ENCODE results near the gene SLC30A9.

SLC30A9 gene

DNA sequence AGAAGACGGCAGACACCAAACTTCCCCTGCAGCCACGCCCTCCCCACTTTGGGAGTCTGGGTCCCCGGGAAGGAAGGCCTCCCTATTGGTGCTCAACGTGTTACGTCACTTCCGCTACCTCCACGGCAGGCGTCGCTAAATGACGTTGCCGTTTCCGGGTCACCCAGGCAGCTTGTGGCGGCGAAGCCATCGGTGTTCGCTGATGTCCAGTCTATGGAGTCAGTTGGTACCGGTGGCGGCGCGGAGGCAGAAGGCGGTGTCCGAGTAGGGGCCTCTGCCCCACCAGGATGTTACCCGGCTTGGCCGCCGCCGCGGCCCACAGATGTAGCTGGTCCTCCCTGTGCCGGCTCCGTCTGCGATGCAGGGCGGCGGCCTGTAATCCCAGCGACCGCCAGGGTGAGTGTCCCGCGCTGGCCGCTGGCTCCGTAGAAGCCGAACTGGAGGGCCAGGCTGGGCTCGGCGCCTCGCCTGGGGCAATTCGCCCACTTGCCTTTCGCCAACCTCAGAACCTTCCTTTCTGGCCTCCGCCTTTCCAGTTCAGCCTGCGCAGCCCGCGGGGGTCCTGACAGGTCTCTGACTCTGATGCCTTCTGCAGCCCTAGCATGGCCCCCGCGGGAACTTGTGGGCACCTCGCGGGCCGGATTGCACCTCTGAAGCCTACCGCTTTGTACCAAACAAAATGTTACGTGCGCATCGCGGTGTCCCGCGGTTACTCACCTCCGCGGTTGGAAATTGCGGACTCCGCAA lies at the start of gene SLC30A9:
Gene SLC30A9, plus strand, starts transcription at position 166 of the 747 bp plus-strand sequence. Its CDS starts 122 bp downstream, at position 288.
- DNase-seq = peak; percentile 98

DNA sequence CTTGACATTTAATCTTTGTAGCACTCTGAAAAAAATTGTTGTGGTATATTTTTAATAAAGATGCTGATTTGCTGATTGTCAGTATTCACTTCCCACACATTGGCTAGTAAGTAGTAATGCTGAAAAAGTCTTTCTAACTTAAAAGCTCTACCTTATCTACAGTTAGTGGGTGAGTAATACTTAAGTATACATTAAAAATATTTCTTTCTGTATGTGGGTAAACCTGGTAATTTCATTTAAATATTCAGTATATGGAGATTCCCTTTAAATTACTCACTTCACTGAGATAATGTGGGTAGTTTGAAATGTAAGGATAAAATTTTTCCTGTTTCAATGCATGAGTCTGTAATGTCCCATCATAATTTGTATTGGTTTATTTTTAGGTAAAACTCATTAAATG lies 49.5 kb upstream of the SLC30A9 start:
- DNase-seq = no peak

DNA sequence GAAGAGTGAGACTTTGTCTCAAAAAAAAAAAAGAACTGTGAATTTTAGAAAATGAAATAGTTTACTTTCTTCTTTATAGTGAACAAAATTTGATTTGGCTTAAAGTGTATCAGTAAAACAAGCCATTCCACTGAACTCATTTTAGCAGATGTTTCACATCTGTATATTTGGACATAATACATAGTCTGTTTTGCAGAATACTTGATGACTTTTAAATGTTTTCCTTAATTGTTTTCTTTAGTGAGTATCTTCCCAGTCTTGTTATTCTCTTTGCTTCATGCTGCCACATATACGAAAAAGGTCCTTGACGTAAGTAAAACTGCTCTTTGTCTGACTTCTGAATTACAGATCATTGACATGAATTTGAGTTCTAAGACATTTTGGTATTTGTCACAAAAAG lies 46.8 kb upstream of the SLC30A9 start:
- DNase-seq = no peak

DNA sequence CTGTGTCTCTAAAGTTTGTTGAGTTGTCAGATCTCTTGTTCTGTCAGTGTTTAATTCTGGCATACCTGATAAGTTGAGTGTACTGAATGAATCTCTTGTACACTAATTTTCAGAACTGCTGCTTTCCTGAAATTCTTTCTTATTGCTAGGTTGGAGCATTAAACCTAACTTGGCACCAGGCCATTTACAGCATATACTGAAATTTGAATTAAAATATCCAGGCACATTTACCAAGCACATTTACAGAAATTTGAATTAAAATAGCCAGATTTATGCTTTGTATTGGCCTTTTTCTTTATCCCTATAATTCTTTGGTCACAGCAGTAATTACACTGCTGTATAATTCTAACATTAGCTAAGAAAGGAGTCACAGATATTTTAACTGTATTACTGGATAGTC lies 46.2 kb upstream of the SLC30A9 start:
- DNase-seq = no peak

DNA sequence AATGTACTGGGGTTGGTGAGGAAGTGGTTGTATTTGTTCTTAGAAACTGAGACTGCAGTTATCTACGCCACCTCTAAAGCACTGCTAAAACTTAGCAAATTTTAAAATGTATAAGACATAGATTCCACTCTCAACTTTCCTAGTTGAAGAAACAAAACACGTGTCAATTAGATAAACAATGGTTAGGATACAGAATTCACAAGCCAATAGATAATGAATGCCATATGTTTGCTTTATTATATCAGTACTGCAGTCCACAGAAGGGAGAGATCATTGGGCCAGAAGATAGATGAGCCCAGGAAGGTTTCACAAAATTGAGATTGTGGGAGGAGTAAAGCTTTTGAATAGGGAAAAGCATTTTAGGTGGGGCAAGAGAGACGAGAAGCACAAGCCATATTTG lies 40.8 kb upstream of the SLC30A9 start:
- no peak for DNase-seq

DNA sequence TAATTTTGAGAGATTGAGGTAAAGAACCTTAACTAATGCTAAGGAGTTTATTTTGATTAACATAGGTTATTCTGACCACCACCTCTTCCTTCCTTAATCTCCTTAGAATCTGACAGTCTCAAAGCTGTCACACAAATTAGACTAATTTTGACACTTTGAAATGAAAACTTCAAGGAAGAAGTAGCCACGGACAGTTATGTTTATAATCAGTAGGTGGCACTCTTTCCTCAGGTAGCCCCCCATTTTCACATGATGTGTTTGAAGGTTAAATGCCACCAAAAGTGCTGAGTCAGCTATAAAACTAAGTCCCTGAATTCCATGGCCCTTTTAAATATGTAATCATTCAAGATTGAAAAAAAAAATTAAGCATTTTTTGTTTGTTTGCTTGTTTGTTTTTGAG lies 32.7 kb upstream of the SLC30A9 start:
- DNase-seq = peak; percentile 68

DNA sequence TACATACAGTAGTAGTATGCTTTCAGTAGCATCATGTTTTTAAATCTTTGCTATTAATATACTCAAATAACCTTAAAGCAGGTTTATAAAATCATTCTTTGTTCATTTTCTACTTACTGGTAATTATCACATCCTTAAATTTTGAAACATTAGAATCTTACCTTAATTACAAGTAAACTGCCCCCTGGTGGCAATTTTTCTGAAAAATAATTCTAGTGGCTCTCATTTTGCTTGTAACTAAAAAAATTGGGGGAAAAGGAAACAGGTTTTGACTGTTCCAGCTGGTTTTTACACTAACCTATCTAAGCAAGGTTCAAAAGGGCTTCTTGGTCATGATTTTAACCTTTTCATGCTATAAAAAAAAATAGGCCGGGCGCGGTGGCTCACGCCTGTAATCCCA lies 27.2 kb upstream of the SLC30A9 start:
- peak; percentile 64 for DNase-seq

DNA sequence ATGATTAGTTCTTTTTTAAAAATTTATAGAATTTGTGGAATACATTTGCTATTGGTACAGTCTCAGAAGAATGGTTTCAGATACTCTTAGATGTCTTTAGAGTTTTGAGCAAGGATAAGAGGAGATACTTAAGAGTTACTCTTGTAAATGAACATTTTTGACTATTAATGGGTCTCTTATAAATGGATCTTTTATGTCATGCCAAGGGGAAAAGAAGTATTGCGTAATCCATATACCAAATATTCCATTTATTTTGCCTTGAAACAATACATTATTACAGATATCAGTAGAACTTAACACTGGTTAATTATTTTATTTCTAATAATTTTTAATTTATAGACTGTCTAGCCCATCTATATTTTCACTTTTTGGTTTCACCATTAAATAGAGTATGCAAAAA lies 25.9 kb upstream of the SLC30A9 start:
- DNase-seq = no peak

DNA sequence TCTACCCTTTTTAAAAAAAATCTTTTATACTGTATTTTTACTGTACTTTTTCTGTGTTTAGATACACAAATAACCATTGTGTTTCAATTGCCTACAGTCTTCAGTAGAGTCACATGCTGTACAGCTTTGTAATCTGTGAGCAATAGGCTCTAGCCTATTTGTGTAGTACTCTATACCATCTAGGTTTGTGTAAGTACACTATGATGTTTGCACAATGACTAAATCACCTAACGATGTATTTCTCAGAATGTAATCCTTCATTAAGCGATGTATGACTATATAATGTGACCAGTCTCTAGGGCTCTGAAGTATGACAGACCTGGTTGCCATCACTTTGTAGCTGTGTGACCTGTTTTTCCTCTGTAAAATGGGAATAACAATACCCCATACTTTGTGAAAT lies 22.9 kb upstream of the SLC30A9 start:
- peak; percentile 90 for DNase-seq

DNA sequence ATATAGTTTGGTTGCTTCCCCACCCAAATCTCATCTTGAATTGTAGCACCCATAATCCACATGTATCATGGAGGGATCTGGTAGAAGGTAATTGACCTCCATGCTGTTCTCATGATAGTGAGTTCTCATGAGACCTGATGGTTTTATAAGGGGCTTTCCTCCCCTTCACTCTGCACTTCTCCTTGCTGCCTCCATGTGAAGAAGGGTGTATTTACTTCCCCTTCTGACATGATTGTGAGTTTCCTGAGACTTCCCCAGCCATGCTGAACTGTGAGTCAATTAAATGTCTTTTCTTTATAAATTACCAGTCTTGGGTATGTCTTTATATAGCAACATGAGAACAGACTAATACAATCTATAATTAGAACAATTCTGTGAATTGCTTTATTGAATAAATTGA lies 20.7 kb upstream of the SLC30A9 start:
- DNase-seq = no peak

DNA sequence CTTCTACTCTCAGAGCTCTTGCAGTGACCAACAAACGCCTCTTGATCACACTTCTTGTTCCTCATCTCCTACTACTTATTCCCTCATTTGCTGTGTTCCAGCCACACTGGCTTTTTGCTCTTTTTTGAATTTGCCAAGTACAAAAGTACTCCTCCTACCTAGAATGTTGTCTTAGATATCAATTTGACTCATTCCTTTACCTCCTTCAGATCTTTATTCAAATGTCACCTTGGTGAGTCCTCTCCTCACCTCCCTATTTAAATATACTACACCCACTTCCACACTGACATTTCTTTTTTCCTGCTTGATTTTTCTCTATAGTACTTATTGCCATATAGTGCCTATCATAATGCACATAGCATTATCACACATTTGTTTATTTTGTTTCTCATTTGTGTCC lies 15.0 kb upstream of the SLC30A9 start:
- DNase-seq = no peak

DNA sequence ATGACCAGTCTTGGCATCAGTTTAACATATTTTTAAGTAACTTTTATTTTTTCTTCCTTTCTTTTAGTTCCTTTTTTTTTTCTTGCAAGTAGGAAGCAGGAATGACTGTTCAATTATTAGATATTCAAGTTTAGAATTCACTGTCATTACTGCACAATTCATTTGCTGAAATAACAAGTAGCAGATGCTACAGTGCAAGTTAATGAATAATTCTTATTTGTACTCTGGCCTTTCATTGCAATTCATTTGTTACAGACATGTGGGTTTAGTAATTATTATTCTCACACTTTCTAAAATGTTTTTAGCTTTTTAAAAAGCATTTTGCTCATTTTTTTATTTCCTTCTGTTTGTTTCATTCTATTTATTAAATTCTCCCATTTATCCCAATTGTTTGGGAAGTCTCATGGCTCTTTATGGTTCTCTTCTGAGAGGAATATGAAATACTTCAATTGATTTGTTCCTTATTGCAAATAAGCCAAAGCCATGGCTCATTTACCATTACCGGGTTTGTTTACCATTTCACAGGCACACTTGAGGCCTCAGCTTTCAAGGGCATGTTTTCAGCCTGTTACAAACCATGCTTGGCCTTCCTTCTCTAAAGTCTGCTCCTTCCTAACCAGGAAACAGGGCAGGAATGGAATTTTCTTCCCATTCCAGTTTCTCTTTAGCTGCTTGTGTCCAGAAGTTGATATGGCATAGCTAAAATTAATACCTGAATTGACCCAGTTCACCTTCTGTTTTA lies 13.4 kb upstream of the SLC30A9 start:
- peak; percentile 86 for DNase-seq

DNA sequence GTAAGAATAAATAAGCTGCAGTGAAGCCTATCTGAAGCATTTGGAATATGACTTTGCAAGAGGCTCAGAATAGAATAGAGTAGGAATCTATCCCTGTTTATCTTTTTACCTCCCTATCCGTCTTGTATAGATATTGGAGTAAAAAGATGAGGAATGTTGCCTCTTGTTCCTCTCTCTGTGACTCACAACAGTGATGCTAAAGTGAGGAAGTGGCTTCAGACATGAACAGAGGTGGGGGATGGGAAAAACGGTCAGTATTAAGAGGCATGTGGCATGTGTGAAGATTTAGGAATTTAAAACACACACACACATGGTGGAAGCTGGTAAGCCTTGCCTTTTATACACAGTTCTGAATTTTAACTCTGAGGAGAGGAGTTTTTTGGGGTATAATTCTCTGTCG lies 12.6 kb upstream of the SLC30A9 start:
- DNase-seq = peak; percentile 38

DNA sequence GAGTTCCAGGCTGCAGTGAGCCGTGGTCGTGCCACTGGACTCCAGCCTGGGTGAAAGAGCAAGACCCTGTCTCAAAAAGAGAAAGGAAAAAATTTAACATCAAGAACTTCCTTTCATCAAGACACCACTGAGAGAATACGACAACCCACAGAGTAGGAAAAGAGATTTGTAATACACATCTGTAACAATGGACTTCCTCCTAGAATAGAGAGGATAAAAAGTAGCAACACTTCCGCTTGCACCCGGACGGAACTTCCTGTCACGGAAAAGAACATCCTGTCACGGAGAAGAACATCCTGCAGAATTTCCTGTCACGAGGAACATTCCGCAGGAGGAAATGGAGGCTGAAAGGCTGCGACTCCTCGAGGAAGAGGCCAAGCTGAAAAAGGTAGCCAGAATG lies 8.9 kb upstream of the SLC30A9 start, which contains the start of gene DCAF4L1:
Gene DCAF4L1, plus strand, starts transcription at position 301 of the 400 bp plus-strand sequence. Its CDS starts 37 bp downstream, at position 338.
- DNase-seq = no peak

DNA sequence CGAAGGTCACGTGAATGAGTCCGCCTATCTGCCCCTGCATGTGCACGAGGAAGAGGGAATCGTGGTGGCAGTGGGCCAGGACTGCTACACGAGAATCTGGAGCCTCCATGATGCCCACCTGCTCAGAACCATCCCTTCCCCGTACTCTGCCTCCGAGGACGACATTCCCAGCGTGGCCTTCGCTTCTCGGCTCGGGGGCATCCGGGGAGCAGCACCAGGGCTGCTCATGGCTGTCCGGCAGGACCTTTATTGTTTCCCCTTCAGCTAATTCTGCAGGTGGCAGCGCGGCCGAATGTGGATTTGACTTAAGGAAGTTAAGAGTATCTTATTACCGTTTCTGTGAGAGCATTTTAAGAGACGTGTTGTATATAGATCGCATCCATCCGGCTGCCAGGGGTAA lies 7.6 kb upstream of the SLC30A9 start:
- DNase-seq = no peak

DNA sequence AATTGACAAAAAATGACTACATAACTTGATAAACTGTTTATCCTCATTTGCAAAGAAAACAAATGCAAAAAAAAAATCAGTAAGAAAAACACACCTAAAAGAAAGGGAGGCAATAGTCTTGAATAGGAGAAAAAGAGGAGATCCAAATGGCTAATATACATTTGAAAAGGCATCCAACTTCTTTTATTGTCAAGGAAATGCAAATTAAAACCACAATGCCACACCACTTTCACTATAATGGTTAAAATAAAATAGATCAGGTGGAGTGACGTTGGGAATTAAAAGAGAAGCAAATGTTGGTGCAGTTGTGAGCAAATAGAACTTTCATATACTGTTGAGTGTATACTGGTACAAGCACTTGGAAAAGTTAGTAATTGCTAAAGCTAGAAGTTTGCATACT lies 5.2 kb upstream of the SLC30A9 start:
- DNase-seq = no peak

DNA sequence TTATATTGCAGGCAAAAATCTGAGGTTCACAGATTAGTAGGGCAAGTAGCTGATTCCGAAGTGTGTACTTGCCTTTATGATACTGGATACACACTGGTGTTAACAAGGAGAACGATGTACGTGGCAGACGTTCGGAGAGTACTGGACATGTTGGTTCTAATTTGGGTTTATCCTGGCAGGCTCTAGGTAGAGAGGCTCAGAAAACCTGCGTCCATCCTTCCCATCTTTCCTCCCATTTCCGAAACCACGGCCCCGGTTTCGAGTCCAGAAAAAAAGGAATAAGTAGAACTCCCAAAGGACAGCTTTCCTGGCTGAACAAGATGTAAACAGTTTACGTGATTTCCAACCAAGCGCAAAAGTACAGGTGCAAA lies 351 bp upstream of the SLC30A9 start:
- DNase-seq = no peak

DNA sequence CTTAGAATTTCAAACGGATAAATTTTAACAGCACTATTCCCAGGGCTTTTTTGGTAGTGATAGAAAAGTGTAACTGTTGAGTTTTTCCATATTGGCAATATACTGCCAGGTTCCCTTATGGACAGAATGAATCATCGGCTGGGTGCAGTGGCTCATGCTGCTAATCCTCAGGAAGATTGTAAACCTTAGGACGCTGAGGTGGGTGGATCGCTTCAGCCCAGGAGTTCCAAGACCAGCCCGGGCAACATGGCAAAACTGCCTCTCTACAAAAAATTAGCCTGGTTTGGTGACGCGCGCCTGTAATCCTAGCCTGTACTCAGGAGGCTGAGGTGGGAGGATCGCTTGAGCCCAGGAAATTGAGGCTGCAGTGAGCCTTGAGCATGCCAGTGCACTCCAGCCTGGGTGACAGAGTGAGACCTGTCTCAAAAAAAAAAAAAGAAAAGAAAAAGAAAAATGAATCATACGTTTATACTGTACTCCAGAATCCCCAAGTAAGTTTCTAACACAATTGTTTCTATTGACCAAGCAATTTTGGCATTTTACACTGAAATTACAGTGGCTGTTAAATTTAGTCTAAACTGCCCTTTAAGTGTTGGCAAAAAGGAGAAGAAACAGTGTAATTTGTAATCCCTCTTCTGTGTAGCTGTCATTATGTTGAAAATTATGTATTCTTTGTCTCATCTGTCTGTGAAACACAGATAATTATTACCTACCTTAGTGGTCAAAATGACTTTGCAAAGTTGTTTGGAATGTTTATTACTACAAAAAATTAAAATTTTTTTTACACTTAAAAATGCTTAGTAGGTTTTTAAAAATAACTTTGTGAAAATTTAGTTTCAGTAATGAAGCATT lies 1.8 kb downstream of the SLC30A9 start:
- DNase-seq = peak; percentile 29

DNA sequence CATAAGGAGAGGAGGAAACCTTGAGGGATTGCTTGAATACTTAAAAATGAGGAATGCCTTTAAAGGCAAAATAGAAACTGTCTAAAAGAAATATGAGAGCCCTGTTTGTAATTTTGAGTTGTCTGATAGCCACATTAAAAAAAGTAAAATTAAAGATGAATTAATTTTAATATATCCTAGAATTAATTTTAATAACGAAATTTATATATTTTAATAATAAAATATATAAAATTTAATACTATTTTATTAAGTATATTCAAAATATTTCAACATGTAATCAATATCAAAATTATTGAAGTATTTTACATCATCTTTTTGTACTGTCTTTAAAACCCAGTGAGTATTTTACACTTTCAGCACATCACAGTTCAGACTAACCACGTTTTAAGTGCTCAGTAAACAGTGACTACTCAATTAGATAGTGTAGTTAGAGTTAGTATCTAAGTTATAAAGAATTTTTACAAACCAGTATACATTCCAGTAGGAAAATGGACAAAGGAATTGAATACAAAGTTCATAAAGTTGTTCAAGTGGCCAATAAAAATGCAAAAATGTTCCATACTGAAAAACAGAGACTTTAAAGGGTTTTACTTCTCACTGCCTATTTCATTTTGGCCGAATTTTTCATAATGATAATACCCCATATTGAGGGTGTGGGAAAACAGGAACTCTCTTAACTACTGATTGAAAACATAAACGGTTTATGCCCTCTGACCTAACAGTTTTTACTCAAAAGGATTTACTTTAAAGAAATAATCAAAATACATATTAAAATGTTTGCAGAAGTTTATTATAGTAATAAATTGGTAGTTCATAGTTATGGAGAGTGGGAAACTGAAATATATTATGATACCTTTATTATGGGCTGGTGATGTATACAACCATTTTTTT lies 2.9 kb downstream of the SLC30A9 start:
- DNase-seq = no peak

DNA sequence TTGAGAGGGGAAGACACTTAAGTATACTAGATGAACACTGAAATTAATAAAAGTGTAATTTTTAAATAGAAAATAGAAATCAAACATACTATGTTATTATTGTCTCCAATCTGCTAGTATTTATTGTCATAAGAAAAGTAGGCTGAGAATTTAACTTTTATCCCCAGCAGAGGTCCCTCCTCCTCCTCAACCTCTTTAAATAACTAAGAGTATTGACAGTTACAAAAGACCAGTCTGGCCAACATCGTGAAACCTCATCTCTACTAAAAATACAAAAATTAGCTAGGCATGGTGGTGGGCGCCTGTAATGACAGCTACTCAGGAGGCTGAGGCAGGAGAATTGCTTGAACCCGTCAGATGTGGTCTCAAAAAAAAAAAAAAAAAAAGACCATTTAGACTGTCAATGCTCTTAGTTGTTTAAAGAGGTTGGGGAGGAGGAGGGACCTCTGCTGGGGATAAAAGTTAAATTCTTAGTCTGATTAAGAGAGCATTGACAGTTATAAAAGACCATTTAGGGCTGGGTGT lies 4.2 kb downstream of the SLC30A9 start:
- no peak for DNase-seq

DNA sequence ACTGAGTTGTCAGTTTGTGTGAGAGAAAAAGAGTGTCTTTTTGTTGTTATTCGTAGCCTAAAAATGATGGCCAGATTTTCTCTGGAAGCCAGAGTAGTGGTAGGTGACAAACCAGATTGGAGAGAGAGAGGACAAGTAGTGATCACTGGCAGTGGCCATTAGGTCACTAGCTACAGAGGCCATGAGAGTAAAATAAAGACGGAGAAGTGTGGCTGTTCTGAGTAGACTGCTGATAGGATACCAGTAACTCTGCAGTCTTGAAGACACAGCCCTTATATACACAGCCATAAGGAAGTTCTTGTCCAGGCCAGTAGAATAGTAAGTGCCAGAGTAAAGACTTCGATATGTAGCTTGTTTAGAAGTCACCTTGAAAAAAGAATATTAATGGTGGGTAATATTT lies 7.7 kb downstream of the SLC30A9 start:
- no peak for DNase-seq

DNA sequence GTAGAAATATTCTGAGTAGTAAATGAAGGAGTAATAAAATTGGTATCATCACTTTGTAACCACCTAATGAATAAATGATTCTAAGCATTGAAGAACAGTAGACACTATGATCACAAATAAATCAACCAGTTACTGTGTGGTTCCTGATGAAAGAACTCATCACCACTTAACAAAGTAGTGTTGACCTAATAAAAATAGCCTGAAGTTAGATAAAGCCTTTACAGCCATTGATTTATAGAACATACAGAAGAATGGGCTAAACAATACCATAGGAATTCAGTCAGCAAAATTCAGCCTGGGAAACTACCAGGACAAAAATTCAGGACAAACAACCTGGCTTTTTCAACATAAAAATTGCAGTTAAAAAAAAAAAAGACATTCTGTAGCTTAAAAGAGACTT lies 9.0 kb downstream of the SLC30A9 start:
- no peak for DNase-seq
